Liver (tissue), 9 donors: Measurements from ENCODE around the gene FUBP3. TPM values are rescaled to one million over a fixed set of nuclear protein-coding genes. Genes with fewer than 3 reads are reported as not detected.

Source experiments
- DNase-seq: peaks from one replicate; pipeline ENCODE4 v3.0.0-alpha.2; 2017; ENCODE audit warnings: low spot score
- H3K27ac ChIP-seq, 2 donors: one replicate each; pipeline ENCODE4 v1.7.0; 2013; ENCODE audit warnings: inconsistent platforms in 2 of 2, low read length in 2 of 2, control low read depth in 1 of 2, low read depth in 1 of 2, mild to moderate bottlenecking in 1 of 2
- H3K27me3 ChIP-seq, 4 donors: one replicate each; pipeline versions ENCODE4 v1.6.1 to v1.7.0; 2013; ENCODE audit warnings: low read length in 3 of 4, inconsistent platforms in 1 of 4, mild to moderate bottlenecking in 1 of 4, moderate library complexity in 1 of 4; ENCODE audit not compliant: control insufficient read depth in 4 of 4, insufficient read depth in 4 of 4
- H3K36me3 ChIP-seq, 4 donors: one replicate each; pipeline versions ENCODE4 v1.6.1 to v1.7.0; 2013; ENCODE audit warnings: low read length in 3 of 4, mild to moderate bottlenecking in 3 of 4, low read depth in 1 of 4, moderate library complexity in 1 of 4; ENCODE audit not compliant: control insufficient read depth in 4 of 4, insufficient read depth in 3 of 4
- H3K4me1 ChIP-seq, 4 donors: one replicate each; pipeline versions ENCODE4 v1.6.1 to v1.7.0; 2013; ENCODE audit warnings: low read length in 3 of 4, mild to moderate bottlenecking in 3 of 4, moderate library complexity in 1 of 4; ENCODE audit not compliant: control insufficient read depth in 4 of 4, insufficient read depth in 4 of 4
- H3K4me3 ChIP-seq, 3 donors: one replicate each; pipeline versions ENCODE4 v1.6.1 to v1.7.0; 2013; ENCODE audit warnings: low read length in 3 of 3, control low read depth in 1 of 3, low read depth in 1 of 3, mild to moderate bottlenecking in 1 of 3
- H3K9ac ChIP-seq, 2 donors: one replicate each; pipeline ENCODE4 v1.7.0; 2013; ENCODE audit warnings: low read length in 2 of 2, mild to moderate bottlenecking in 2 of 2, moderate library complexity in 2 of 2, control low read depth in 1 of 2, low read depth in 1 of 2
- H3K9me3 ChIP-seq, 4 donors: one replicate each; pipeline versions ENCODE4 v1.6.1 to v1.7.0; 2013; ENCODE audit warnings: low read length in 3 of 4; ENCODE audit not compliant: control insufficient read depth in 4 of 4
- EGR1 ChIP-seq, 2 donors: IDR thresholded peaks; 2 replicates each; pipeline ENCODE4 v1.6.1; 2016 to 2018; ENCODE audit warnings: antibody characterized with exemption in 2 of 2, low read depth in 2 of 2
- FOXA1 ChIP-seq: IDR thresholded peaks from 2 replicates; pipeline ENCODE4 v1.6.1; 2016; ENCODE audit warnings: antibody characterized with exemption
- FOXA2 ChIP-seq: IDR thresholded peaks from 2 replicates; pipeline ENCODE4 v1.6.1; 2016; ENCODE audit warnings: antibody characterized with exemption
- HNF4A ChIP-seq, 2 donors: conservative IDR thresholded peaks; 2 replicates each; pipeline ENCODE4 v1.6.1; 2016; ENCODE audit warnings: antibody characterized with exemption in 2 of 2, mild to moderate bottlenecking in 2 of 2
- JUND ChIP-seq, 2 donors: IDR thresholded peaks; 2 replicates each; pipeline ENCODE4 v1.6.1; 2016; ENCODE audit warnings: antibody characterized with exemption in 2 of 2
- NR2F2 ChIP-seq: IDR thresholded peaks from 2 replicates; pipeline ENCODE4 v1.6.1; 2016; ENCODE audit warnings: antibody characterized with exemption
- RAD21 ChIP-seq, 2 donors: IDR thresholded peaks; 2 replicates each; pipeline ENCODE4 v1.6.1; 2016; ENCODE audit warnings: antibody characterized with exemption in 2 of 2, mild to moderate bottlenecking in 2 of 2
- RXRA ChIP-seq, 2 donors: IDR thresholded peaks; 2 replicates each; pipeline ENCODE4 v1.6.1; 2017 to 2018; ENCODE audit warnings: antibody characterized with exemption in 2 of 2, mild to moderate bottlenecking in 1 of 2
- SP1 ChIP-seq: IDR thresholded peaks from 2 replicates; pipeline ENCODE4 v1.6.1; 2018; ENCODE audit warnings: antibody characterized with exemption, mild to moderate bottlenecking
- TAF1 ChIP-seq: conservative IDR thresholded peaks from 2 replicates; pipeline ENCODE4 v1.6.1; 2016; ENCODE audit warnings: antibody characterized with exemption, mild to moderate bottlenecking
- YY1 ChIP-seq: IDR thresholded peaks from 2 replicates; pipeline ENCODE4 v1.6.1; 2016; ENCODE audit warnings: antibody characterized with exemption, mild to moderate bottlenecking
- WGBS: extraction: QIAGEN DNeasy Blood & Tissue Kit; methylation state at CpG from one replicate; pipeline ENCODE4 v1.1.7; 2013; 5-methylcytosine and 5-hydroxymethylcytosine counted together
- polyA plus RNA-seq, 2 donors: library from polyadenylated mRNA; stranded (reverse) in 1 of 2; unstranded in 1 of 2; fragments of 200-250 nt in 1 of 2; fragments of >200 nt in 1 of 2; fragmentation: Nextera tagmentation in 1 of 2; extraction: Ambion mirVana in 1 of 2; gene quantifications; one replicate each; pipeline versions ENCODE4 v1.2.1 to v1.2.3, GENCODE V29; 2013 to 2015
- total RNA-seq, 2 donors: library from RNA; depleted of rRNA; stranded (reverse); fragments of >200 nt; gene quantifications; one replicate each; pipeline ENCODE4 v1.2.3, GENCODE V29; 2014
- TF ChIP-seq, protein P1 (sequence below): IDR thresholded peaks from 2 replicates; pipeline ENCODE4 v1.6.1; 2016; ENCODE audit warnings: antibody characterized with exemption, mild to moderate bottlenecking
- TF ChIP-seq, protein P2 (sequence below): fragments of 150-350 bp; IDR thresholded peaks from 2 replicates; pipeline ENCODE4 v1.5.1; 2017; ENCODE audit warnings: improper control_type of control experiment, low read depth, low read length; ENCODE audit not compliant: missing input control
- TF ChIP-seq, protein P3 (sequence below): IDR thresholded peaks from 2 replicates; pipeline ENCODE4 v1.6.1; 2016; ENCODE audit warnings: antibody characterized with exemption
- TF ChIP-seq, protein P4 (sequence below): IDR thresholded peaks from 2 replicates; pipeline ENCODE4 v1.6.1; 2016; ENCODE audit warnings: antibody characterized with exemption
- TF ChIP-seq, protein P5 (sequence below): IDR thresholded peaks from 2 replicates; pipeline ENCODE4 v1.6.1; 2016; ENCODE audit warnings: antibody characterized with exemption
- donor health status: healthy.
- donor health status: healthy.
- donor health status: healthy.
- donor health status: healthy.
- donor health status: healthy.

Gene FUBP3
- total and polyA plus RNA-seq, 4 donors = 16.1 to 39.0 (median 24.8) TPM

DNA sequence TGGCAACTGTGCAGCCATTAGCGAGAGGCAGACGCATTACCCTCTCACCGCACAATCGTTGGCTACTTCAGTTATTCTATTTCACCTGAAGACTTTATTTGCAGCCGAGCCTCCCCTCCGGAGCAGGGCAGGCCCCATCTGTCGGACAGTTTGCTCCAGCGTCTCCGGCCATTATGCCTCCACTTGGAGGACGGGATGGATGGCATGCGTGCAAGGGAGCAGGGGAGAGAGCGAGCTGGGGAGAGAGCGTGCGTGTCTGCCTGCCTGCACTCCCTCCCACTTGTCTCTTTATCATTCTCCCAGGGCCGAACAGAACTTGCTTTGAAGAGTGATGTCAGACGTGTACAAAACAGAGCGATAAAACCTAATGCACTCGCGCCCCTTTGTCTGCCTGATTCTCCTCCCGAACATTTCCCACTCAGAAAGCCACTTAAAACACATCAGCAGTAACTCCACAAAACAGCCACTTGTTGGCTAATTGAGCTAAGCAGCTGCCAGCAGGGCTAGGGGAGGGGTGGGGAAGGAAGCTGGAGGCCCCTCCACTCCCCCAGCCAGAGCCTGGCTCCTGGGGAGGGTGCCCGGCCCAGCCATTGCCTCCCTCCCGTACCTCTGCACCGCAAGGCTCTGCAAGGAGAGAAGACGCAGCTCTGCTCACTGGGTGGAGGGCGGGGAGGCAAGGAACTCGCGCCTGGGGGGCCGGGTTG lies 43.4 kb upstream of the FUBP3 start (continued):
- TF ChIP-seq, protein P1, sequence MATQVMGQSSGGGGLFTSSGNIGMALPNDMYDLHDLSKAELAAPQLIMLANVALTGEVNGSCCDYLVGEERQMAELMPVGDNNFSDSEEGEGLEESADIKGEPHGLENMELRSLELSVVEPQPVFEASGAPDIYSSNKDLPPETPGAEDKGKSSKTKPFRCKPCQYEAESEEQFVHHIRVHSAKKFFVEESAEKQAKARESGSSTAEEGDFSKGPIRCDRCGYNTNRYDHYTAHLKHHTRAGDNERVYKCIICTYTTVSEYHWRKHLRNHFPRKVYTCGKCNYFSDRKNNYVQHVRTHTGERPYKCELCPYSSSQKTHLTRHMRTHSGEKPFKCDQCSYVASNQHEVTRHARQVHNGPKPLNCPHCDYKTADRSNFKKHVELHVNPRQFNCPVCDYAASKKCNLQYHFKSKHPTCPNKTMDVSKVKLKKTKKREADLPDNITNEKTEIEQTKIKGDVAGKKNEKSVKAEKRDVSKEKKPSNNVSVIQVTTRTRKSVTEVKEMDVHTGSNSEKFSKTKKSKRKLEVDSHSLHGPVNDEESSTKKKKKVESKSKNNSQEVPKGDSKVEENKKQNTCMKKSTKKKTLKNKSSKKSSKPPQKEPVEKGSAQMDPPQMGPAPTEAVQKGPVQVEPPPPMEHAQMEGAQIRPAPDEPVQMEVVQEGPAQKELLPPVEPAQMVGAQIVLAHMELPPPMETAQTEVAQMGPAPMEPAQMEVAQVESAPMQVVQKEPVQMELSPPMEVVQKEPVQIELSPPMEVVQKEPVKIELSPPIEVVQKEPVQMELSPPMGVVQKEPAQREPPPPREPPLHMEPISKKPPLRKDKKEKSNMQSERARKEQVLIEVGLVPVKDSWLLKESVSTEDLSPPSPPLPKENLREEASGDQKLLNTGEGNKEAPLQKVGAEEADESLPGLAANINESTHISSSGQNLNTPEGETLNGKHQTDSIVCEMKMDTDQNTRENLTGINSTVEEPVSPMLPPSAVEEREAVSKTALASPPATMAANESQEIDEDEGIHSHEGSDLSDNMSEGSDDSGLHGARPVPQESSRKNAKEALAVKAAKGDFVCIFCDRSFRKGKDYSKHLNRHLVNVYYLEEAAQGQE = no peak

DNA sequence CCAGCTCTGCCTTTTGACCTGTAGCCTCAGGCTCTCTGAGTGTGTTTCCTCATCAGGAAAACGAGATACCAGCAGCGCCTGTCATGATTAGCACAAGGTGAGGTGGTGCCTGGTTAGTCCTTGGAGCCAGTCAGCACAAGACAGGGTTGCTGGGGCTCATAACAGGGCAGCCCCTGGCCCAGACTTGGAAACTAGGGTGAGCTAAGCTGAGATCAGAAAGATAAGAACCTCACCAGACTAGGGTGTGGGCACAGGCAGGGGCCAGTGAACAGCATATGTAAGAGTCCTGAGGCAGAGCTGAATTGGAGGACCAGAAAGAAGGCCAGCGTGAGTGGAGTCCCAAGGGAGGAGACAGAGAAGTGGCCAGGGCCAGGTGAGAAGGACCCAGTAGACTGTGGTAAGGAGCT lies 42.7 kb upstream of the FUBP3 start:
- WGBS = 80% methylated on average over 3 of the region's 3 CpGs
- Histone ChIP-seq H3K27me3 (peaks cover 0 to 2% (median 0%) of the 10 kb centered on the region in 4 donors), H3K4me1 (peaks cover 0 to 9% (median 5%) of the 10 kb centered on the region in 4 donors)

More for the DNA sequence above, 42.7 kb upstream of the FUBP3 start:
- TF ChIP-seq FOXA1 (no peak), YY1 (no peak), JUND (IDR thresholded peaks at IDR 0.05) (no peak), HNF4A (conservative IDR thresholded peaks at IDR 0.05) (no peak), SP1 (no peak), EGR1 (IDR thresholded peaks at IDR 0.05; ENCODE audit: low read depth in 2 of 2) (no peak), RAD21 (IDR thresholded peaks at IDR 0.05) (no peak), FOXA2 (no peak), TAF1 (no peak), RXRA (IDR thresholded peaks at IDR 0.05) (no peak), NR2F2 (no peak)
- TF ChIP-seq, protein P2, sequence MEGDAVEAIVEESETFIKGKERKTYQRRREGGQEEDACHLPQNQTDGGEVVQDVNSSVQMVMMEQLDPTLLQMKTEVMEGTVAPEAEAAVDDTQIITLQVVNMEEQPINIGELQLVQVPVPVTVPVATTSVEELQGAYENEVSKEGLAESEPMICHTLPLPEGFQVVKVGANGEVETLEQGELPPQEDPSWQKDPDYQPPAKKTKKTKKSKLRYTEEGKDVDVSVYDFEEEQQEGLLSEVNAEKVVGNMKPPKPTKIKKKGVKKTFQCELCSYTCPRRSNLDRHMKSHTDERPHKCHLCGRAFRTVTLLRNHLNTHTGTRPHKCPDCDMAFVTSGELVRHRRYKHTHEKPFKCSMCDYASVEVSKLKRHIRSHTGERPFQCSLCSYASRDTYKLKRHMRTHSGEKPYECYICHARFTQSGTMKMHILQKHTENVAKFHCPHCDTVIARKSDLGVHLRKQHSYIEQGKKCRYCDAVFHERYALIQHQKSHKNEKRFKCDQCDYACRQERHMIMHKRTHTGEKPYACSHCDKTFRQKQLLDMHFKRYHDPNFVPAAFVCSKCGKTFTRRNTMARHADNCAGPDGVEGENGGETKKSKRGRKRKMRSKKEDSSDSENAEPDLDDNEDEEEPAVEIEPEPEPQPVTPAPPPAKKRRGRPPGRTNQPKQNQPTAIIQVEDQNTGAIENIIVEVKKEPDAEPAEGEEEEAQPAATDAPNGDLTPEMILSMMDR = no peak
- TF ChIP-seq, protein P3, sequence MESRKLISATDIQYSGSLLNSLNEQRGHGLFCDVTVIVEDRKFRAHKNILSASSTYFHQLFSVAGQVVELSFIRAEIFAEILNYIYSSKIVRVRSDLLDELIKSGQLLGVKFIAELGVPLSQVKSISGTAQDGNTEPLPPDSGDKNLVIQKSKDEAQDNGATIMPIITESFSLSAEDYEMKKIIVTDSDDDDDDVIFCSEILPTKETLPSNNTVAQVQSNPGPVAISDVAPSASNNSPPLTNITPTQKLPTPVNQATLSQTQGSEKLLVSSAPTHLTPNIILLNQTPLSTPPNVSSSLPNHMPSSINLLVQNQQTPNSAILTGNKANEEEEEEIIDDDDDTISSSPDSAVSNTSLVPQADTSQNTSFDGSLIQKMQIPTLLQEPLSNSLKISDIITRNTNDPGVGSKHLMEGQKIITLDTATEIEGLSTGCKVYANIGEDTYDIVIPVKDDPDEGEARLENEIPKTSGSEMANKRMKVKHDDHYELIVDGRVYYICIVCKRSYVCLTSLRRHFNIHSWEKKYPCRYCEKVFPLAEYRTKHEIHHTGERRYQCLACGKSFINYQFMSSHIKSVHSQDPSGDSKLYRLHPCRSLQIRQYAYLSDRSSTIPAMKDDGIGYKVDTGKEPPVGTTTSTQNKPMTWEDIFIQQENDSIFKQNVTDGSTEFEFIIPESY = no peak
- TF ChIP-seq, protein P4, sequence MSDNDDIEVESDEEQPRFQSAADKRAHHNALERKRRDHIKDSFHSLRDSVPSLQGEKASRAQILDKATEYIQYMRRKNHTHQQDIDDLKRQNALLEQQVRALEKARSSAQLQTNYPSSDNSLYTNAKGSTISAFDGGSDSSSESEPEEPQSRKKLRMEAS = no peak
- TF ChIP-seq, protein P5, sequence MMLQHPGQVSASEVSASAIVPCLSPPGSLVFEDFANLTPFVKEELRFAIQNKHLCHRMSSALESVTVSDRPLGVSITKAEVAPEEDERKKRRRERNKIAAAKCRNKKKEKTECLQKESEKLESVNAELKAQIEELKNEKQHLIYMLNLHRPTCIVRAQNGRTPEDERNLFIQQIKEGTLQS = no peak
- H3K36me3 ChIP-seq = no peaks in the 10 kb centered on the region
- no peak overlapping the region for H3K4me3 ChIP-seq
- no peak overlapping the region for H3K27ac ChIP-seq
- DNase-seq = no peak
- H3K9ac ChIP-seq = no peak overlapping the region
- no peaks in the 10 kb centered on the region for H3K9me3 ChIP-seq
